ENCODE data around the gene PLCG2. TPM values are rescaled to one million over a fixed set of nuclear protein-coding genes. Genes with fewer than 3 reads are reported as not detected.

PLCG2 gene
- total and polyA plus RNA-seq, 2 of the 8 experiments (the other 6 are each of a cell fraction or from before 2014, with no cell fraction given), result 6.1 to 6.9 TPM

DNA sequence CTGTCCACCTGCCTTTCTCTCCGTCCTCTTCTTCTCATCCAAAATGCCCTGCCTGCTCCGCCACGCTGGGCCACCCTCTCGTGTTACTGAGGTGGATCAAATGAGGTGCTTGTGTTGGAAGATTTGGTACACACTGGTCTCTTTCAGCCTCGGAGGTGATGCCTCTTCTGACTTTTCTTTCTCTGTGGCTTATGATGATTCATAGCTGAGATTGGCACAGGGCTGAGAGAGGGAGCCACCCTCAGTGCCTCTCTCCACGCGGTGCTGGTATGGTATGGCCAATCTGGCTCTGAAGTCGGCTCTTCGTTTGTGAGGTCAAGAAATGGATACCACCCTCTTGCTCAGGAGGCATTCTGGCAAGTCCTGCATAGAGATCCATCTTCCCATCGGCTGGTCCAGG, 82.4 kb downstream of the PLCG2 start (continued):
- TF ChIP-seq, protein P1, sequence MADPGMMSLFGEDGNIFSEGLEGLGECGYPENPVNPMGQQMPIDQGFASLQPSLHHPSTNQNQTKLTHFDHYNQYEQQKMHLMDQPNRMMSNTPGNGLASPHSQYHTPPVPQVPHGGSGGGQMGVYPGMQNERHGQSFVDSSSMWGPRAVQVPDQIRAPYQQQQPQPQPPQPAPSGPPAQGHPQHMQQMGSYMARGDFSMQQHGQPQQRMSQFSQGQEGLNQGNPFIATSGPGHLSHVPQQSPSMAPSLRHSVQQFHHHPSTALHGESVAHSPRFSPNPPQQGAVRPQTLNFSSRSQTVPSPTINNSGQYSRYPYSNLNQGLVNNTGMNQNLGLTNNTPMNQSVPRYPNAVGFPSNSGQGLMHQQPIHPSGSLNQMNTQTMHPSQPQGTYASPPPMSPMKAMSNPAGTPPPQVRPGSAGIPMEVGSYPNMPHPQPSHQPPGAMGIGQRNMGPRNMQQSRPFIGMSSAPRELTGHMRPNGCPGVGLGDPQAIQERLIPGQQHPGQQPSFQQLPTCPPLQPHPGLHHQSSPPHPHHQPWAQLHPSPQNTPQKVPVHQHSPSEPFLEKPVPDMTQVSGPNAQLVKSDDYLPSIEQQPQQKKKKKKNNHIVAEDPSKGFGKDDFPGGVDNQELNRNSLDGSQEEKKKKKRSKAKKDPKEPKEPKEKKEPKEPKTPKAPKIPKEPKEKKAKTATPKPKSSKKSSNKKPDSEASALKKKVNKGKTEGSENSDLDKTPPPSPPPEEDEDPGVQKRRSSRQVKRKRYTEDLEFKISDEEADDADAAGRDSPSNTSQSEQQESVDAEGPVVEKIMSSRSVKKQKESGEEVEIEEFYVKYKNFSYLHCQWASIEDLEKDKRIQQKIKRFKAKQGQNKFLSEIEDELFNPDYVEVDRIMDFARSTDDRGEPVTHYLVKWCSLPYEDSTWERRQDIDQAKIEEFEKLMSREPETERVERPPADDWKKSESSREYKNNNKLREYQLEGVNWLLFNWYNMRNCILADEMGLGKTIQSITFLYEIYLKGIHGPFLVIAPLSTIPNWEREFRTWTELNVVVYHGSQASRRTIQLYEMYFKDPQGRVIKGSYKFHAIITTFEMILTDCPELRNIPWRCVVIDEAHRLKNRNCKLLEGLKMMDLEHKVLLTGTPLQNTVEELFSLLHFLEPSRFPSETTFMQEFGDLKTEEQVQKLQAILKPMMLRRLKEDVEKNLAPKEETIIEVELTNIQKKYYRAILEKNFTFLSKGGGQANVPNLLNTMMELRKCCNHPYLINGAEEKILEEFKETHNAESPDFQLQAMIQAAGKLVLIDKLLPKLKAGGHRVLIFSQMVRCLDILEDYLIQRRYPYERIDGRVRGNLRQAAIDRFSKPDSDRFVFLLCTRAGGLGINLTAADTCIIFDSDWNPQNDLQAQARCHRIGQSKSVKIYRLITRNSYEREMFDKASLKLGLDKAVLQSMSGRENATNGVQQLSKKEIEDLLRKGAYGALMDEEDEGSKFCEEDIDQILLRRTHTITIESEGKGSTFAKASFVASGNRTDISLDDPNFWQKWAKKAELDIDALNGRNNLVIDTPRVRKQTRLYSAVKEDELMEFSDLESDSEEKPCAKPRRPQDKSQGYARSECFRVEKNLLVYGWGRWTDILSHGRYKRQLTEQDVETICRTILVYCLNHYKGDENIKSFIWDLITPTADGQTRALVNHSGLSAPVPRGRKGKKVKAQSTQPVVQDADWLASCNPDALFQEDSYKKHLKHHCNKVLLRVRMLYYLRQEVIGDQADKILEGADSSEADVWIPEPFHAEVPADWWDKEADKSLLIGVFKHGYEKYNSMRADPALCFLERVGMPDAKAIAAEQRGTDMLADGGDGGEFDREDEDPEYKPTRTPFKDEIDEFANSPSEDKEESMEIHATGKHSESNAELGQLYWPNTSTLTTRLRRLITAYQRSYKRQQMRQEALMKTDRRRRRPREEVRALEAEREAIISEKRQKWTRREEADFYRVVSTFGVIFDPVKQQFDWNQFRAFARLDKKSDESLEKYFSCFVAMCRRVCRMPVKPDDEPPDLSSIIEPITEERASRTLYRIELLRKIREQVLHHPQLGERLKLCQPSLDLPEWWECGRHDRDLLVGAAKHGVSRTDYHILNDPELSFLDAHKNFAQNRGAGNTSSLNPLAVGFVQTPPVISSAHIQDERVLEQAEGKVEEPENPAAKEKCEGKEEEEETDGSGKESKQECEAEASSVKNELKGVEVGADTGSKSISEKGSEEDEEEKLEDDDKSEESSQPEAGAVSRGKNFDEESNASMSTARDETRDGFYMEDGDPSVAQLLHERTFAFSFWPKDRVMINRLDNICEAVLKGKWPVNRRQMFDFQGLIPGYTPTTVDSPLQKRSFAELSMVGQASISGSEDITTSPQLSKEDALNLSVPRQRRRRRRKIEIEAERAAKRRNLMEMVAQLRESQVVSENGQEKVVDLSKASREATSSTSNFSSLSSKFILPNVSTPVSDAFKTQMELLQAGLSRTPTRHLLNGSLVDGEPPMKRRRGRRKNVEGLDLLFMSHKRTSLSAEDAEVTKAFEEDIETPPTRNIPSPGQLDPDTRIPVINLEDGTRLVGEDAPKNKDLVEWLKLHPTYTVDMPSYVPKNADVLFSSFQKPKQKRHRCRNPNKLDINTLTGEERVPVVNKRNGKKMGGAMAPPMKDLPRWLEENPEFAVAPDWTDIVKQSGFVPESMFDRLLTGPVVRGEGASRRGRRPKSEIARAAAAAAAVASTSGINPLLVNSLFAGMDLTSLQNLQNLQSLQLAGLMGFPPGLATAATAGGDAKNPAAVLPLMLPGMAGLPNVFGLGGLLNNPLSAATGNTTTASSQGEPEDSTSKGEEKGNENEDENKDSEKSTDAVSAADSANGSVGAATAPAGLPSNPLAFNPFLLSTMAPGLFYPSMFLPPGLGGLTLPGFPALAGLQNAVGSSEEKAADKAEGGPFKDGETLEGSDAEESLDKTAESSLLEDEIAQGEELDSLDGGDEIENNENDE (IDR thresholded peaks at IDR 0.05; ENCODE audit: insufficient replicate concordance, low read length), result no peak
- TF ChIP-seq EZH2 (IDR thresholded peaks at IDR 0.05; ENCODE audit: low read depth, low read length, severe bottlenecking), result no peak
- no peak for TF ChIP-seq JUN (IDR thresholded peaks at IDR 0.05; ENCODE audit: low read depth, low read length)
- no peak for TF ChIP-seq RXRA (IDR thresholded peaks at IDR 0.05; ENCODE audit: insufficient read depth, low read depth, low read length)
- no peak for TF ChIP-seq TEAD4 (IDR thresholded peaks at IDR 0.05; ENCODE audit: low read depth, low read length)
- no peak for TF ChIP-seq HDAC2 (IDR thresholded peaks at IDR 0.05; ENCODE audit: borderline replicate concordance in 1 of 2, low read depth in 2 of 2, low read length in 2 of 2)
- TF ChIP-seq BACH1 (IDR thresholded peaks at IDR 0.05; ENCODE audit: low read length), result no peak
- TF ChIP-seq GABPA (IDR thresholded peaks at IDR 0.05; ENCODE audit: borderline replicate concordance, insufficient read depth, low read length), result no peak
- TF ChIP-seq CBX8 (IDR thresholded peaks at IDR 0.05; ENCODE audit: borderline replicate concordance, low read depth, low read length), result no peak
- no peak for TF ChIP-seq FOSL1 (IDR thresholded peaks at IDR 0.05; ENCODE audit: insufficient read depth, low read depth, low read length)
- TF ChIP-seq TAF7 (optimal IDR thresholded peaks at IDR 0.05; ENCODE audit: borderline replicate concordance, low read depth, low read length), result no peak
- no peak for TF ChIP-seq SP1 (IDR thresholded peaks at IDR 0.05; ENCODE audit: low read depth, low read length)
